GM23248 (cell line): ENCODE results near the gene TENT4B.

ENCODE experiments used
- EZH2 ChIP-seq: fragments of 200-600 bp; sonication (generic); IDR thresholded peaks from 2 replicates; pipeline ENCODE4 v1.6.1; 2018; ENCODE audit warnings: antibody characterized with exemption, mild to moderate bottlenecking; ENCODE audit not compliant: insufficient read depth, poor library complexity, severe bottlenecking
- EZH2phosphoT487 ChIP-seq: fragments of 200-600 bp; sonication (generic); IDR thresholded peaks from 2 replicates; pipeline ENCODE4 v1.6.1; 2018; ENCODE audit warnings: antibody characterized with exemption, moderate library complexity, mild to moderate bottlenecking, low read depth; ENCODE audit not compliant: insufficient read depth

GRCh38 chr16:50204453-50205108 is 51.5 kb downstream of the TENT4B start:
- TF ChIP-seq EZH2phosphoT487 (no peak), EZH2 (no peak)
